ENCODE data around the gene ASNSD1. TPM values are rescaled to one million over a fixed set of nuclear protein-coding genes. Genes with fewer than 3 reads are reported as not detected.
A peak's percentile ranks its signal among the peaks of the same experiment; 100 is the strongest.

Gene ASNSD1
- total RNA-seq: 10 to 100 TPM; 37.0 to 39.8 TPM

GRCh38 chr2:189661148-189661956 lies at the start of gene ASNSD1:
Gene ASNSD1, plus strand, starts transcription at chr2:189661459. Its CDS starts 4,674 bp downstream, at chr2:189666133.
- POLR2A ChIA-PET: interaction anchor here (0.8 to 2.6 kb wide), 4 partner anchors 12 to 101 kb away, joined by 3 to 34 read pairs (median 10); partner anchors contain the start of genes ANKAR and OSGEPL1
- H3K4me1 Mint-ChIP-seq: peaks cover 35% of the 10 kb centered on the region
- no peaks in the 10 kb centered on the region for H3K9me3 Mint-ChIP-seq
- H3K4me3 Mint-ChIP-seq: no peak within 1 kb of the TSS
- DNase-seq (peak; percentile 99), ATAC-seq (ENCODE audit: low read depth) (peak; percentile 86)
- no peak within 1 kb of the TSS for H3K27ac Mint-ChIP-seq
- peaks cover 11% of the 10 kb centered on the region for H3K36me3 Mint-ChIP-seq
- H3K27me3 Mint-ChIP-seq: no peaks in the 10 kb centered on the region

DNA sequence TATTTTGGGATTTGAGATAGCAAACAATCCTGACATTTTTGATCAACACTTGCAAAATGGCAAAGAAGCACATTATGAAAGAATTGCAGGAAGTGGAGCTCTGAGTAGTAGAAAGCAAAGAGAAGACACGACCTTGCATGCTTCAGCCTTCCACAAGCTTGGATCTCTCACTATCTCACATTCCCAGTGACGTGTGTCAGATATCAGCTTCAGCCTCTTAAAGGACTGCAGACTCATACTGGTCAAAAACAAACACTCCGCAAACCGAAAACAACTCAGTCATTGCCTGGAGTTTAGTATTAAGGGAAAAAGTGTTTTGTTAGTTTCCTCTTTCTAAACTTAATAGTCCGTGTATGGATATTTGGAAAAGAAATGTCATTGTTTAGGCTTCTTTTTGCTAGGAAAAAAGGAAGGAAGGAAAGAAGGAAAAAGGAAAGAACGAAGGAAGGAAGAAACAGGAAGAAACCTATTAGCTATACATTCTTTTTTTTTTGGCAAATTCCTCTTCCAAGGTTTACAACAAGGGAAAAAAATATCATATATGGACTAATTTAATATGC lies 48.1 kb upstream of the ASNSD1 start:
- ATAC-seq (ENCODE audit: low read depth) (no peak), DNase-seq (no peak)
- POLR2A ChIA-PET: no interaction called here
- Mint-ChIP-seq H3K9me3 (no peaks in the 10 kb centered on the region), H3K27me3 (peaks cover 4% of the 10 kb centered on the region), H3K27ac (no peak overlapping the region), H3K4me1 (no peaks in the 10 kb centered on the region), H3K36me3 (no peaks in the 10 kb centered on the region), H3K4me3 (no peak overlapping the region)

- POLR2A ChIA-PET: no interaction called here
- no peak overlapping the region for H3K27ac Mint-ChIP-seq
- no peak for ATAC-seq (ENCODE audit: low read depth)
- H3K4me1 Mint-ChIP-seq: no peaks in the 10 kb centered on the region
- no peak for DNase-seq
- peaks cover 4% of the 10 kb centered on the region for H3K27me3 Mint-ChIP-seq
- H3K4me3 Mint-ChIP-seq: no peak overlapping the region
- H3K36me3 Mint-ChIP-seq: no peaks in the 10 kb centered on the region
- H3K9me3 Mint-ChIP-seq: no peaks in the 10 kb centered on the region
These were observed 47.4 kb upstream of the ASNSD1 start for GRCh38 chr2:189613650-189614420.

GRCh38 chr2:189614585-189614984 lies 46.7 kb upstream of the ASNSD1 start:
- no peaks in the 10 kb centered on the region for H3K4me1 Mint-ChIP-seq
- no peak for DNase-seq
- H3K27ac Mint-ChIP-seq: no peak overlapping the region
- no peak for ATAC-seq (ENCODE audit: low read depth)
- H3K4me3 Mint-ChIP-seq: no peak overlapping the region
- POLR2A ChIA-PET: no interaction called here
- no peaks in the 10 kb centered on the region for H3K36me3 Mint-ChIP-seq
- no peaks in the 10 kb centered on the region for H3K9me3 Mint-ChIP-seq
- peaks cover 4% of the 10 kb centered on the region for H3K27me3 Mint-ChIP-seq

DNA sequence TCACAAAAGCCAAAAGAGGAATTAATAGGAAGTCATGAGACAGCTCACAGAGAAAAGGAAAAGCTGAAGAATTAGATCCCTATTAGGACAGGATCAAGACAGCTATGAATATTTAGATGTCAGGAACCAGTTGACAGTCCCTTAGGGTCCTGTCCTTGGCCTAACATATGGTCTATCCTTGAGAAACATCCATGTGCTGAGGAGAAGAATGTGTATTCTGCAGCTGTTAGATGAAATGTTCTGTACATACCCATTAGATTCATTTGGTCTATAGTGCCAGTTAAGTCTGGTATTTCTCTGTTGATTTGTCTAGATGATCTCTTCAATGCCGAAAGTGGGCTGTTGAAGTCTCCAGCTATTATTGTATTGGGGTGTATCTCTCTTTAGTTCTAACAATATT lies 43.1 kb upstream of the ASNSD1 start:
- H3K4me1 Mint-ChIP-seq: no peaks in the 10 kb centered on the region
- H3K9me3 Mint-ChIP-seq: no peaks in the 10 kb centered on the region
- DNase-seq: no peak
- H3K36me3 Mint-ChIP-seq: no peaks in the 10 kb centered on the region
- H3K27ac Mint-ChIP-seq: no peak overlapping the region
- no peak for ATAC-seq (ENCODE audit: low read depth)
- H3K4me3 Mint-ChIP-seq: no peak overlapping the region
- POLR2A ChIA-PET: no interaction called here
- H3K27me3 Mint-ChIP-seq: peaks cover 4% of the 10 kb centered on the region

DNA sequence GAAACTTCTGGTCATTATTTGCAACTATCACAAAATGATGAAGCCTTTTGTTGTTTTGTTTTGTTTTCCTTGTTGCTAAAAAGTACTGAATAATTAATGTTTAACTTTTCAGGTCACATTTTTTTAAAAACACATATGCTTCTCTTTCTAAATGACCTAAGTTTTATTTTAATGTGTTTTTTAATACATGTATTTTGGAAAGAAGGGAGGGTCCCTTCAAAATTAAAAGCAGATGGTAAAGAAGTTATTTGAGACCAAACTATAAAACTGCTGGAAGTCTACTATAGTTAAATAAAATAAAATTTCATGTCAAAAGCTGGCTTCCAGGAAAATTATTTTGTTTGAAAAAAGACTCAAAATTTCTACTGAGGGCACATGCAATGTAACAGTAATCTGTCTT lies 39.5 kb upstream of the ASNSD1 start:
- ATAC-seq (ENCODE audit: low read depth): no peak
- no peak for DNase-seq
- no peaks in the 10 kb centered on the region for H3K27me3 Mint-ChIP-seq
- no peaks in the 10 kb centered on the region for H3K36me3 Mint-ChIP-seq
- no peak overlapping the region for H3K4me3 Mint-ChIP-seq
- POLR2A ChIA-PET: no interaction called here
- no peaks in the 10 kb centered on the region for H3K9me3 Mint-ChIP-seq
- peaks cover 7% of the 10 kb centered on the region for H3K4me1 Mint-ChIP-seq
- no peak overlapping the region for H3K27ac Mint-ChIP-seq

DNA sequence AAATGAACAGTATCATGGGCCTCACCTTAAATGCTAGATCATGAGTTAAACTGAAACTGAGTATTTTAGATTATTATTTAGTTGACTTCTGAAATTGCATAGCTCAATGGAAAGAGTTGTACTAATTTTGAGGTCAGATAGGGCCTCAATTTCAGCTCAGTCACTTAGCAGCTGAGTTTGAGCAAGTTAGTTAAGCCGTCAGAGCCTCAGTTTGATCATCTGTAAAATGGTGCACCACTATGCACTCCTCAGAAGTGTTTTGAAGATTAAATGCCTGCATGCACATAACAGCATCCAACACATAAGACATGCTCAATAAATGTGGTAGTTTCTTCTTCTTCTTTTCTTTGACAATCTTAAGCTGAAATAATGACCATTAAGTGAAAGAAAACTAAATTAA lies 38.2 kb upstream of the ASNSD1 start:
- ATAC-seq (ENCODE audit: low read depth) (no peak), DNase-seq (no peak)
- Mint-ChIP-seq H3K4me3 (no peak overlapping the region), H3K27ac (no peak overlapping the region), H3K9me3 (no peaks in the 10 kb centered on the region), H3K4me1 (peaks cover 7% of the 10 kb centered on the region), H3K27me3 (no peaks in the 10 kb centered on the region), H3K36me3 (no peaks in the 10 kb centered on the region)
- POLR2A ChIA-PET: no interaction called here

- DNase-seq (no peak), ATAC-seq (ENCODE audit: low read depth) (peak; percentile 39)
These were observed 36.5 kb upstream of the ASNSD1 start for GRCh38 chr2:189624648-189625355.

DNA sequence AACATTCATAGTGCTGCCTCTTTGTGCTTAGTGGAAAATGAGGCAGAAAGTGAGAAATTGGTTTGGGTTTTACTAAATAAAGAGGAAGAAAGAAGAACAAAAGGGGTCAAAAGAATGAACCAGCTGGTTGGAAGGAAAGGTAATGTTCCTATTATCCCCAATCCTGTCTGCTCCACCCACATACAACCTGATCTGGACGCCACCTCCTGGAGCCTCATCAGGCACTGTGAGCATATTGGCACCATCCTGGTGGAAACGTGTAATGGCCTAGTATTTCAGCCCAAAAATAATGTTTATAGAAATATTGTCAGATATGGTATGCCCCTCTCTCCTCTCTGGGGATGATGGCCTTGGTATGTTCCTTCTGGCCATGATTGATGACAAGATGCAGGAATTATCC lies 35.6 kb upstream of the ASNSD1 start:
- Mint-ChIP-seq H3K27me3 (peaks cover 3% of the 10 kb centered on the region), H3K36me3 (no peaks in the 10 kb centered on the region), H3K27ac (no peak overlapping the region), H3K9me3 (no peaks in the 10 kb centered on the region), H3K4me3 (no peak overlapping the region), H3K4me1 (peaks cover 7% of the 10 kb centered on the region)
- ATAC-seq (ENCODE audit: low read depth) (no peak), DNase-seq (no peak)
- POLR2A ChIA-PET: no interaction called here

More at GRCh38 chr2:189624648-189625355, 36.5 kb upstream of the ASNSD1 start:
- Mint-ChIP-seq H3K4me3 (no peak overlapping the region), H3K27me3 (peaks cover 3% of the 10 kb centered on the region), H3K9me3 (no peaks in the 10 kb centered on the region), H3K27ac (no peak overlapping the region), H3K36me3 (no peaks in the 10 kb centered on the region), H3K4me1 (peaks cover 7% of the 10 kb centered on the region)
- POLR2A ChIA-PET: no interaction called here

DNA sequence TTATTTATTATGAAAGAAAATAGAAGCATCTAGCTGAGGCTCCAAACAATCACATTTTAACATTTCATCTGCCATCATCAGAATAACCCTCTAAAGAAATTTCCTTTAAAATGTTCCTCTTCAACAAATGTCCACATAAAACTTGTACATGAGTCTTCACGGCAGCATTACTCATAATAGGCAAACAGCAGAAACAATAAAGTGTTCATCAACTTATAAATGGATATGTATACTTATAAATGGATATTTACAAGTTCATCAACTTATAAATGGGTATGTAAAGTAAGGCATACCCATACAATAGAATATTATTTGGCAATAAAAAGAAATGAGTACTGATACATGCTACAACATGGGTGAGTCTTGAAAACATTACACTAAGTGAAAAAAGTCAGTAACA lies 33.5 kb upstream of the ASNSD1 start:
- no peak overlapping the region for H3K4me3 Mint-ChIP-seq
- H3K36me3 Mint-ChIP-seq: no peaks in the 10 kb centered on the region
- ATAC-seq (ENCODE audit: low read depth): no peak
- POLR2A ChIA-PET: no interaction called here
- no peak overlapping the region for H3K27ac Mint-ChIP-seq
- H3K27me3 Mint-ChIP-seq: peaks cover 3% of the 10 kb centered on the region
- no peaks in the 10 kb centered on the region for H3K9me3 Mint-ChIP-seq
- H3K4me1 Mint-ChIP-seq: peaks cover 7% of the 10 kb centered on the region
- DNase-seq: no peak

- Mint-ChIP-seq H3K4me1 (peaks cover 7% of the 10 kb centered on the region), H3K27me3 (peaks cover 3% of the 10 kb centered on the region), H3K4me3 (no peak overlapping the region), H3K9me3 (no peaks in the 10 kb centered on the region), H3K27ac (no peak overlapping the region), H3K36me3 (no peaks in the 10 kb centered on the region)
- no peak for ATAC-seq (ENCODE audit: low read depth)
- DNase-seq: no peak
- POLR2A ChIA-PET: no interaction called here
These were observed 32.3 kb upstream of the ASNSD1 start for GRCh38 chr2:189628817-189629530.

GRCh38 chr2:189629531-189630453 lies 31.5 kb upstream of the ASNSD1 start:
- no peak overlapping the region for H3K27ac Mint-ChIP-seq
- POLR2A ChIA-PET: no interaction called here
- no peak overlapping the region for H3K4me3 Mint-ChIP-seq
- no peaks in the 10 kb centered on the region for H3K36me3 Mint-ChIP-seq
- H3K9me3 Mint-ChIP-seq: no peaks in the 10 kb centered on the region
- H3K27me3 Mint-ChIP-seq: peaks cover 3% of the 10 kb centered on the region
- DNase-seq (no peak), ATAC-seq (ENCODE audit: low read depth) (no peak)
- H3K4me1 Mint-ChIP-seq: peaks cover 1% of the 10 kb centered on the region

Measured in activated naive CD8-positive, alpha-beta T cell treated with anti-CD3 and anti-CD28 coated beads, Interleukin-2, amount 10 ng/mL, durations not matched to agents 7 days and 5 days (primary cell).